Ectodermal cell (in vitro differentiated cells): ENCODE data around the gene LEUTX.
"Not testable (repeated sequence)": the region's sequence is repeated elsewhere in the genome, so short reads cannot be mapped to it uniquely, and the experiment has no call there.

ENCODE experiments used
- H3K27ac ChIP-seq: 2 replicates; pipeline ENCODE4 v1.7.0; 2013; ENCODE audit warnings: mild to moderate bottlenecking, low read depth, low read length; ENCODE audit not compliant: insufficient read depth, poor library complexity, severe bottlenecking
- H3K27me3 ChIP-seq: 2 replicates; pipeline ENCODE4 v1.7.0; 2013; ENCODE audit warnings: mild to moderate bottlenecking, low read length; ENCODE audit not compliant: insufficient read depth, control insufficient read depth, poor library complexity, severe bottlenecking
- H3K36me3 ChIP-seq: one replicate; pipeline ENCODE4 v1.7.0; 2013; ENCODE audit warnings: low read length; ENCODE audit not compliant: control insufficient read depth, insufficient read depth
- H3K4me1 ChIP-seq: one replicate; pipeline ENCODE4 v1.7.0; 2013; ENCODE audit warnings: low read length; ENCODE audit not compliant: control insufficient read depth, insufficient read depth
- H3K4me3 ChIP-seq: 2 replicates; pipeline ENCODE4 v1.7.0; 2013; ENCODE audit warnings: low read depth, low read length, control low read depth; ENCODE audit not compliant: insufficient read depth
- H3K9me3 ChIP-seq: 2 replicates; pipeline ENCODE4 v1.7.0; 2013; ENCODE audit warnings: mild to moderate bottlenecking, low read length, moderate library complexity; ENCODE audit not compliant: control insufficient read depth
- WGBS, 2 experiments: methylation state at CpG; one replicate each; pipeline ENCODE4 v1.1.7; 2013; ENCODE audit warnings: missing lambda C conversion rate in 2 of 2; 5-methylcytosine and 5-hydroxymethylcytosine counted together

The LEUTX gene

DNA sequence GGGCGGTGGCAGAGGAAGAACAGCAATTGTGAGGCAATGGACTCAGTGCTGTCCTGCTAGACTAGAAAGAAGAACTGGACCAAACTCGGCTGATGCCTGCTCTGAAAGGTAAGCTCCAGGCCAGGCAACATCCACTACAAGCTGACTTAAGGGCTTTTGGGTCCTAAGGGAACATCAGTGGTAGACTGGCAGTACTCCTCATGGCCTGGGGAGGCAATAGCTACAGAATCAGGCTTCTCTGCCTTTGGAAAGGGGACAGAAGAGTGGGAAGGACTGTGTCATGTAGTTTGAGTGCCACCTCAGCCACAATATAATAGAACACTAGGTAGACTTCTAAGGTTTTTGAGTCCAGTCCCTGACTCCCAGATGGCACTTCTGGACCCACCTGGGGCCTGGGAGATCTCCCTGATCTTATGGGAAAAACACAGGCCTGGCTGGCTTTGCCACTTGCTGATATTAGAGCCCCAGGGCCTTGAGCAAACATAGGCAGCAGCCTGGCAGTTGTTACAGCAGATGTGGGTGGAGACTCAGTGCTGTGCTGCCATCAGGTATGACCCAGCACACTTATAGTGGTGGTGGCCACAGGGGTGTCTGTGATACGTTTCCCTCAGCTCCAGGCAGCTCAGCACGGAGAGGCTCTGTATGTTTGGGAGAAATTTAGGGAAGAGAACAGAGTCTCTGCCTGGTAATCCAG is 31.7 kb upstream of the LEUTX start:
- Histone ChIP-seq H3K27ac (no peak overlapping the region), H3K36me3 (no peaks in the 10 kb centered on the region), H3K9me3 (no peaks in the 10 kb centered on the region), H3K4me1 (no peaks in the 10 kb centered on the region), H3K4me3 (no peak overlapping the region), H3K27me3 (no peaks in the 10 kb centered on the region)
- 82 to 84% methylated on average over 4 of the region's 4 CpGs for WGBS, 2 experiments

GRCh38 chr19:39749981-39750380 is 28.7 kb upstream of the LEUTX start:
- Histone ChIP-seq H3K36me3 (no peaks in the 10 kb centered on the region), H3K27me3 (peaks cover 6% of the 10 kb centered on the region), H3K4me3 (no peak overlapping the region), H3K9me3 (no peaks in the 10 kb centered on the region), H3K4me1 (no peaks in the 10 kb centered on the region), H3K27ac (no peak overlapping the region)
- WGBS, 2 experiments = 83 to 85% methylated on average over 5 of the region's 5 CpGs

GRCh38 chr19:39752390-39752789 is 26.3 kb upstream of the LEUTX start:
- no peak overlapping the region for H3K27ac ChIP-seq
- H3K27me3 ChIP-seq = peaks cover 22% of the 10 kb centered on the region
- no peaks in the 10 kb centered on the region for H3K9me3 ChIP-seq
- H3K4me1 ChIP-seq = no peaks in the 10 kb centered on the region
- H3K36me3 ChIP-seq = no peaks in the 10 kb centered on the region
- H3K4me3 ChIP-seq = no peak overlapping the region

DNA sequence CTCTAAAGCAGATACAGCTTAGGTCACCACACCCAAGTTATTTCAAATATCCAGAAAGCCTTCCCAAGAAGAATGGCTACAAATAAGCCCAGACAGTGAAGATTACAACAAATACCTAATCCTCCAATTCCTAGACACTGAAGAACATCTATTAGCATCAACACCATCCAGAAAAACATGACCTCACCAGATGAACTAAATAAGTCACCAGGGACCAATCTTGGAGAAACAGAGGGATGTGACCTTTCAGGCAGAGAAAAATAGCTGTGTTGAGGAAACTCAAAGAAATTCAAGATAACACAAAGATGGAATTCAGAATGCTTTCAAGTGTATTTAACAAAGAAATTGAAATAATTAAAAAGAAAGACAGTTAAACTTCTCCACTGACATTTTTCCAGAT is 25.9 kb upstream of the LEUTX start:
- no peak overlapping the region for H3K27ac ChIP-seq
- H3K9me3 ChIP-seq = no peaks in the 10 kb centered on the region
- H3K36me3 ChIP-seq = no peaks in the 10 kb centered on the region
- no peaks in the 10 kb centered on the region for H3K4me1 ChIP-seq
- no peak overlapping the region for H3K4me3 ChIP-seq
- peaks cover 26% of the 10 kb centered on the region for H3K27me3 ChIP-seq

DNA sequence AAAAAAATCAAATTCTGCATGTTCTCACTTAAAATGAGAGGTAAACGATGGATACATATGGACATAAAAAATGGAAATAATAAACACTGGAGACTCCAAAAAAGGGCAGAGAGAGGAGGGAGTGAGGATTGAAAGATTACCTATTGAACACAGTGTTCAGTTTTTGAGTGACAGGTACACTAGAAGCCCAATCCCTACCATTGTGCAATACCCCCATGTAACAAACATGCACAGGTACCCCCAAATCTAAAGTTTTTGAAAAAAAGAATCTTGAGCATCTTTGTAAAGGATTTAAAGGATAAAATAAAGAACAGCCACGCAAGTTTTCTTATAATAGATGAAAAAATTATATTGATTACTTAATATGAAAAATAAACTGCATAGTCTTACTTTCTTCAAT is 24.1 kb upstream of the LEUTX start:
- Histone ChIP-seq H3K27me3 (peaks cover 36% of the 10 kb centered on the region), H3K27ac (no peak overlapping the region), H3K4me3 (no peak overlapping the region), H3K36me3 (no peaks in the 10 kb centered on the region), H3K4me1 (no peaks in the 10 kb centered on the region), H3K9me3 (no peaks in the 10 kb centered on the region)
- 100% methylated on average over 1 of the region's 2 CpGs; no CpG with 5 or more reads in 1 of the 2 experiments for WGBS, 2 experiments

DNA sequence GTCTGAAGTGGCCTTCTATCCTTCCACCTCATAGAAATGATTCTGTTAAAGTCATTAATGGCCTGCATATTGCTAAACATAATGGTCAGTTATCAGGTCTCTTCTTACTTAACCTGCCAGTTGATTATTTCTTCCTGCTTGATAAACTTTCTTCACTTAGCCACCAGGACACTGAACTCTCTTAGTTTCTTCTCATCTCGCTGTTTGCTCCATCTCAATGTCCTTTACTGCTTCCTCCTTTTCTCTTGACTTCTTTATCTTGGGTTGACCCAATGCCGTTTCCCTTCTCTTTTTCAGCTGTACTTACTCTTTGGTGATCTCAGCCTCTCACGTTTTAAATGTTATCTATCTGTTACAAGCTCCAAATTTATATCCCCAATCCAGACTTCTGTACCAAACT is 23.7 kb upstream of the LEUTX start:
- H3K27me3 ChIP-seq = peaks cover 36% of the 10 kb centered on the region
- 71 to 77% methylated on average over 3 of the region's 3 CpGs for WGBS, 2 experiments
- H3K4me3 ChIP-seq = no peak overlapping the region
- no peaks in the 10 kb centered on the region for H3K36me3 ChIP-seq
- no peaks in the 10 kb centered on the region for H3K9me3 ChIP-seq
- no peaks in the 10 kb centered on the region for H3K4me1 ChIP-seq
- H3K27ac ChIP-seq = no peak overlapping the region

DNA sequence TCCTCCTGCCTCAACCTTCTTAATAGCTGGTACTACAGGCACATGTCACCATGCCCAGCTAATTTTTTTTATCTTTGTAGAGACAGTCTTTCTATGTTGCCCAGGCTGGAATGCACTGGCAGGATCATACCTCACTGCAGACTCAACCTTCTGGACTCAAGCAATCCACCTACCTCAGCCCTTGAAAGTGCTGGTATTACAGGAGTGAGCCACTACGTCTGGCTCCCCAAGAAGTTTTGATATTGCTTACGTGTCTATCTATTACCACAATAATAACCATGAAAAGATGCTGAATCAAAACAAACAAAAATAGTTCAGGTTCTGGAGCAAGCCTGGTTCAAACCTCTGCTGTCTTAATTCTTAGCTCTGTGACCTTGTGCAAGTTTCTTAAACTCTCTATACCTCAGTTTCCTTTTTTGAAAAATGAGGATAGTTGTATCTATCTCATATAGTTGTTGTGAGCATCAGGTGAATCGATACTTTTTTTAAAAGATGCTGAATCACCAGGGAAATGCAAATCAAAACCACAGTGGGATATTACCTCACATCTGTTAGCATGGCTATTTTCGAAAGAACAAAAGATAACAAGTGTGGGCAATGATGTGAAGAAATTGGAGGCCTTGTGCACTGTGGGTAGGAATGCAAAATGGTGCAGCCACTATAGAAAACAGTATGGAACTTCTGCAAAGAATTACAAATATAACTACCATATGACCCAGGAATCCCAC is 19.0 kb upstream of the LEUTX start:
- 80 to 83% methylated on average over 4 of the region's 4 CpGs for WGBS, 2 experiments
- no peak overlapping the region for H3K27ac ChIP-seq
- H3K4me1 ChIP-seq = no peaks in the 10 kb centered on the region
- H3K36me3 ChIP-seq = no peaks in the 10 kb centered on the region
- H3K27me3 ChIP-seq = peaks cover 31% of the 10 kb centered on the region
- no peaks in the 10 kb centered on the region for H3K9me3 ChIP-seq
- no peak overlapping the region for H3K4me3 ChIP-seq

- not testable (repeated sequence) for H3K36me3 ChIP-seq, H3K4me1 ChIP-seq, H3K27ac ChIP-seq, H3K9me3 ChIP-seq, H3K4me3 ChIP-seq
- peaks cover 19% of the 10 kb centered on the region for H3K27me3 ChIP-seq
- 94 to 95% methylated on average over 1 of the region's 1 CpG for WGBS, 2 experiments
Measured at GRCh38 chr19:39761851-39762250, 16.8 kb upstream of the LEUTX start.

DNA sequence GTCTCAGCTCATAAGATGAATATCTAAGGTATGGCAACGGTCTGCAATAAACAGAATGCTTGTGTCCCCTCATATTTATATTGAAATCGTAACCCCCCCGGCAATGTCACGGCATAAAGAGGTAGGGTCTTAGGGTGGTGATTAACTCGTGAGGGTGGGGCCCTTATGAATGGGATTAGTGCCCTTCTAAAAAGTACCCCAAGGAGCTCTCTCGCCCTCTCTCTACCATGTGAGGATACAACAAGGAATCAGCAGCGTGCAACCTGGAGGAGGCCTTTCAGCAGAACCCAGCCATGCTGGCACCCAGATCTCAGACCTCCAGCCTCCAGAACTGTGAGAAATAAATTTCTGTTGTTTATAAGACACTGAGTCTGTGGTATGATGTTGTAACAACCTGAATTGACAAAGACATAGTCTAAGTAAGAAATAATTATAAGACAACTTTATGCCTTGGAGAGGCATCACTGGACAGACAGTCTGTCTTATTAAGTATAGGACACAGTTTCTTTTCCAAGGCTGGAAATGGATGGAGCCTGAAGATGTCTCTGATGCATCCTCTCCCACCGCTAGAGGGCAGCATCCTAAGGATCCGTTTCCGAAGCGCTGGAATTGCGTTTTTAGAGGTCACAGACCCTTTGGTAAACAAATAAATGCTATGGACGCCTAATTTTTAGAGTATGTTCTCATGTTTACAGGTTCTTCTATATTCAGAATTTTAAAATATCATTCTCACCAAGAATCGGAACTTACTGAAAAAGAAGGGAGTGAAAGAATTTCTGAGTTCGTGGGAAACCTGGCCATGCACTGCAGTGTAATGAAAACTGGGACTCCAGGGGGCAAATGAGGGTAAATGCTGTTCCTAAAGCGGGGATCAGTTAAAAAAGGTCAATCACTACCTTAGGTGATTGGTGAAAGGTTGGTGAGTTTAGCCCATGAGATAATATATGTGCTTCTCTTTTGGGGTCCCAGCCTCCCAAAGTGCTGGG is 13.3 kb upstream of the LEUTX start:
- Histone ChIP-seq H3K36me3 (no peaks in the 10 kb centered on the region), H3K4me3 (no peak overlapping the region), H3K27me3 (no peaks in the 10 kb centered on the region), H3K9me3 (no peaks in the 10 kb centered on the region), H3K27ac (no peak overlapping the region), H3K4me1 (peaks cover 7% of the 10 kb centered on the region)
- 52 to 54% methylated on average over 16 of the region's 16 CpGs for WGBS, 2 experiments

DNA sequence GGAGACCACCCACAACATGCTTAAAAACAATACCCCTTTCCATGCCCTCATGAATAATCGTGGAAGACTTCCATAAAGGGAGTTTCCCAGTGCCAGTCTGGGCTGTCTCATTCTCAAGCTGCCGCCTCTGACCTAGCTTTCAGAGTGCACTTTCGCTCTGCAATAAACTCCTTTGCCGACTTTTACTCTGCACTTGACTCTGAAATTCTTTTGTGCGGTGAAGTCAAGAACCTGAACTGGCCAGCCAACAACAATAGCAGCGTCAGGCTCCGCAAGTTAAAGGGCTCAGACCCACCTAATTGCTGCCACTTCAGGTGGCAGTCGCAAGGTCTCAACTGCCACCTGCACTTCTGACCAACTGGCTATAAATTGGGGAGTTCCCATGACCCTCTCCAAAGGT is 10.3 kb upstream of the LEUTX start:
- H3K4me3 ChIP-seq = no peak overlapping the region
- H3K9me3 ChIP-seq = no peaks in the 10 kb centered on the region
- no peak overlapping the region for H3K27ac ChIP-seq
- no peaks in the 10 kb centered on the region for H3K27me3 ChIP-seq
- peaks cover 7% of the 10 kb centered on the region for H3K4me1 ChIP-seq
- H3K36me3 ChIP-seq = no peaks in the 10 kb centered on the region
- whole genome bisulfite sequencing, 2 experiments = 86 to 89% methylated on average over 8 of the region's 8 CpGs
